ENCODE results near the gene INSL4.

The INSL4 gene

DNA sequence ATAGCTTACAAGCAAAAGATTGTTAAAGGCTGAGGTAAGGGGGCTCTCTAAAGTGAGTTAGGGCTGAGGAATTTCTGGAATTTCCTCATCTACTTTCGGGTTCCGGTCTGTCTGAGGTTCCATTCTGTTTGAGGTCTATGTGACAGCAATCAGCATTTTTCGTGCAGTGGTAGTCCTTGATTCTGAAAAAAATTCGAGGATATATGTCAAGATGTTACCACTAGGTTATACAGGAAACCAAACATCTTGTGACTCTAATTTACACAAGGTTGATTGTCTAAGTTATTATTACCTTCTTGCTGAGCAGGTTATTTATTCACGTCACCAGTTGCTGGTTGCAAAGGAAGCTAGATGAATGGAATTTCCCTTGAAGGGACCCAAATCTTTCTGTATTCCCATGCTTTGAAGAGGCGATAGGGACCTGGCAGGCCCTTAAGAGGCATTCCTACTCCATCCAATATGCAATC lies 38.1 kb downstream of the INSL4 start:
- DNase-seq (ENCODE audit: low spot score) = no peak
- Mint-ChIP-seq H3K9me3 (no peaks in the 10 kb centered on the region), H3K4me1 (ENCODE audit: low read depth) (no peaks in the 10 kb centered on the region)

DNA sequence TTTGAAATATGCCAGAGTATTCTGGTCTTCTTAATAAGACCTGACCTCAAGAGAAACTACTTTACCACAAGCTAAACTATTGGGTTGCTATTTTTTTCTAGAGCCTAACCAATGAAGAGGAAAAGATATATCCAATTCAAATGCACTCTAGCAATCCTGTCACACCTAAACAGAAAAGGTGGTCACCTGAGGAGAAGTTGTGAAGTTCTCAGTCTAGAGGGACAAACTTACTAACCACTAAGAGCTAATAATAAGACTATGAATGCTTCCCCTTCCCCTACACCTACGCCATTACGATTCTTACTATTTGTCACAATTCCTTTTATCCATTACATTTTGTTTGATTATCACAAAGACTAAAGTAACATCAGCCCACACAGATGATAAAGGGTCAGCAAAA lies 43.6 kb downstream of the INSL4 start:
- no peak overlapping the region for H3K4me3 Mint-ChIP-seq
- H3K4me1 Mint-ChIP-seq (ENCODE audit: low read depth) = no peaks in the 10 kb centered on the region
- H3K27me3 Mint-ChIP-seq (ENCODE audit: low read depth) = peaks cover 7% of the 10 kb centered on the region
- H3K36me3 Mint-ChIP-seq (ENCODE audit: low read depth) = peaks cover 2% of the 10 kb centered on the region
- H3K9me3 Mint-ChIP-seq = peaks cover 4% of the 10 kb centered on the region
- H3K27ac Mint-ChIP-seq = no peak overlapping the region
- DNase-seq (ENCODE audit: low spot score) = no peak

More for the DNA sequence above, 38.1 kb downstream of the INSL4 start:
- H3K27me3 Mint-ChIP-seq (ENCODE audit: low read depth) = peaks cover under 1% of the 10 kb centered on the region
- H3K36me3 Mint-ChIP-seq (ENCODE audit: low read depth) = no peaks in the 10 kb centered on the region
- no peak overlapping the region for H3K27ac Mint-ChIP-seq
- no peak overlapping the region for H3K4me3 Mint-ChIP-seq

DNA sequence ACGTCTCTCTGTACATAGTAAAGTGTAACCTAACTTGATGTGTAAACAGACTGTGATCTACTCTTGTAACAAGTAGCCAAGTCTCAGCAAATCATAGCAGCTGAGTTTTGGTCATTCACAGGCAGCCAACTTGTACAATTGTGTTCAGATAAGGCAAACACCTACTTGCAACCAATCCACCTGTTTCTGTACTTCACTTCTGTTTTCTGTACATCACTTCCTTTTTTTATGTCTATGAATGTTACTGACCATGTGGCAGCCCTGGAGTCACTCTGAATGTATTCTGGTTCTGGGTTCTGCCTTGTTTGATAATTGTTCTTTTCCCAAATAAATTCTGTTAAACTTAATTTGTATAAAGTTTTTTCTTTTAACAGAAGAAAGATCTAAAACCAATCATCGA lies 47.3 kb downstream of the INSL4 start:
- no peak for DNase-seq (ENCODE audit: low spot score)
- H3K9me3 Mint-ChIP-seq = peaks cover 4% of the 10 kb centered on the region
- no peak overlapping the region for H3K27ac Mint-ChIP-seq
- no peak overlapping the region for H3K4me3 Mint-ChIP-seq
- no peaks in the 10 kb centered on the region for H3K4me1 Mint-ChIP-seq (ENCODE audit: low read depth)
- H3K36me3 Mint-ChIP-seq (ENCODE audit: low read depth) = peaks cover 2% of the 10 kb centered on the region
- peaks cover 7% of the 10 kb centered on the region for H3K27me3 Mint-ChIP-seq (ENCODE audit: low read depth)
